Mesendoderm (in vitro differentiated cells): ENCODE data around the gene CTR9. TPM values are rescaled to one million over a fixed set of nuclear protein-coding genes. Genes with fewer than 3 reads are reported as not detected.

ENCODE experiments used
- small RNA-seq: library from polyadenylated mRNA; stranded (forward); fragments of <200 nt; extraction: miRNeasy Mini kit (QIAGEN cat#:217004); gene quantifications from one replicate; pipeline ENCODE3, GENCODE V24; 2013; ENCODE audit not compliant: insufficient read depth

The CTR9 gene

Small RNA genes within 50 kb of the gene (small RNA-seq; reads per million reads assigned to genes)
- gene RF00019 (not detected), gene SNORD97 (not detected)
